ENCODE data around the gene SNORC. TPM values are rescaled to one million over a fixed set of nuclear protein-coding genes. Genes with fewer than 3 reads are reported as not detected.
A peak's percentile ranks its signal among the peaks of the same experiment; 100 is the strongest.

The SNORC gene
- total and polyA plus RNA-seq, 10 of the 15 experiments (the other 5 are each of a cell fraction or from before 2014, with no cell fraction given), result 0.04 to 0.74 (median 0.45) TPM; not detected in 4

DNA sequence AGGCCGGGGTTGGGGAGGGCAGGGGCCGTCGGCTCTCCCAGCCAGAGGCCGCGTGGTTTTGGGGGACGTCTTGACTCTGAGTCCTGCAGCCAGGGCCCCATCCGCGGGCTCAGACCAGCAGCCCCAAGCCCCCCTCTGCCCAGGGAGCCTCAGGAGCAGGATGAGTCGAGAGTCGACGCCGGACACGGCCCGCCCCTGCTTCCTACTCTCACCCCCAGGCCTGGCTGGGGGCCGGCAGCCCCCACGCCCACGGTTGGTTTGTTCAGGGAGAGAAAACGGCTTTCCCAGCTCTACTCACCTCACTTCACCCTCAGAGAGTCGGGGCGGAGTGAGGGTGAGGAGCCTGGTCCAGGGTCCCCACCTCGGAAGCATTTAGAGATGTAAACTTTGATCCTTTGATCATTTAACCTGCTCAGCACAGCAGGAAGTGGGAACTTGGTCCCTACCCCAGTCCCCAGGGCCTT lies 6.9 kb downstream of the SNORC start:
- H2AFZ ChIP-seq (ENCODE audit: control insufficient read depth, low read depth, low read length), result no peak overlapping the region; the same call in 1 of the 2 replicates
- RAD21 ChIA-PET (ENCODE audit: unreplicated experiment), result no interaction called here

More for the DNA sequence above, 6.9 kb downstream of the SNORC start:
- Histone ChIP-seq H3K79me2 (ENCODE audit: control insufficient read depth, insufficient read depth, low read length) (no peaks in the 10 kb centered on the region), H3K36me3 (ENCODE audit: control insufficient read depth in 2 of 2, insufficient read depth in 2 of 2, low read length in 1 of 2) (no peaks in the 10 kb centered on the region; a peak in 1 of 4 replicates), H3K9me3 (replicated peaks; ENCODE audit: control insufficient read depth, insufficient read depth, low read length) (no peaks in the 10 kb centered on the region), H3K4me1 (ENCODE audit: control insufficient read depth, insufficient read depth, low read length) (no peaks in the 10 kb centered on the region), H3K4me3 (peak overlapping the region; percentile 36; the same call in 1 of the 2 replicates), H3K27ac (ENCODE audit: control insufficient read depth, insufficient read depth) (no peak overlapping the region), H3K27me3 (replicated peaks in 1 of 2; ENCODE audit: control insufficient read depth in 2 of 2, insufficient read depth in 2 of 2, low read length in 1 of 2) (no peaks in the 10 kb centered on the region; a peak in 1 of 4 replicates), H3K4me2 (ENCODE audit: control insufficient read depth, insufficient read depth) (peak overlapping the region; percentile 60), H4K20me1 (ENCODE audit: control insufficient read depth, insufficient read depth) (no peaks in the 10 kb centered on the region), H3K9ac (ENCODE audit: control insufficient read depth, insufficient read depth, low read length) (no peak overlapping the region)
- BruUV-seq (replicated peaks), result no TSS peak
- no peak for DNase-seq (ENCODE audit: low read depth, low spot score)
- 25% methylated on average over 21 of the region's 21 CpGs for WGBS (ENCODE audit: insufficient coverage, insufficient replicate concordance, low lambda C conversion rate, missing lambda C conversion rate)
- ChIA-PET POLR2A (no interaction called here), CTCF (interaction anchor here (0.9 to 2.0 kb wide), 2 partner anchors 152 to 177 kb away, joined by 4 read pairs; no protein-coding TSS in a partner anchor), SMC1A (ENCODE audit: uncharacterized antibody, unreplicated experiment) (no interaction called here)
- in situ Hi-C loops (cut with MboI) (no loop called here), intact Hi-C loops (cut with micrococcal nuclease; ENCODE audit: unreplicated experiment) (no loop called here)
- no peak for FAIRE-seq
- no peak for ATAC-seq
- TF ChIP-seq CEBPZ (IDR thresholded peaks at IDR 0.05; ENCODE audit: low read depth, low read length) (no peak), CUX1 (IDR thresholded peaks at IDR 0.05; ENCODE audit: insufficient replicate concordance, low read depth, low read length) (no peak), NFYA (IDR thresholded peaks at IDR 0.05; ENCODE audit: borderline replicate concordance, low read depth, low read length) (no peak), CREB1 (IDR thresholded peaks at IDR 0.05; ENCODE audit: low read depth) (no peak), ZZZ3 (IDR thresholded peaks at IDR 0.05; ENCODE audit: control insufficient read depth, insufficient read length, low read depth) (no peak)
- TF ChIP-seq, protein P1, sequence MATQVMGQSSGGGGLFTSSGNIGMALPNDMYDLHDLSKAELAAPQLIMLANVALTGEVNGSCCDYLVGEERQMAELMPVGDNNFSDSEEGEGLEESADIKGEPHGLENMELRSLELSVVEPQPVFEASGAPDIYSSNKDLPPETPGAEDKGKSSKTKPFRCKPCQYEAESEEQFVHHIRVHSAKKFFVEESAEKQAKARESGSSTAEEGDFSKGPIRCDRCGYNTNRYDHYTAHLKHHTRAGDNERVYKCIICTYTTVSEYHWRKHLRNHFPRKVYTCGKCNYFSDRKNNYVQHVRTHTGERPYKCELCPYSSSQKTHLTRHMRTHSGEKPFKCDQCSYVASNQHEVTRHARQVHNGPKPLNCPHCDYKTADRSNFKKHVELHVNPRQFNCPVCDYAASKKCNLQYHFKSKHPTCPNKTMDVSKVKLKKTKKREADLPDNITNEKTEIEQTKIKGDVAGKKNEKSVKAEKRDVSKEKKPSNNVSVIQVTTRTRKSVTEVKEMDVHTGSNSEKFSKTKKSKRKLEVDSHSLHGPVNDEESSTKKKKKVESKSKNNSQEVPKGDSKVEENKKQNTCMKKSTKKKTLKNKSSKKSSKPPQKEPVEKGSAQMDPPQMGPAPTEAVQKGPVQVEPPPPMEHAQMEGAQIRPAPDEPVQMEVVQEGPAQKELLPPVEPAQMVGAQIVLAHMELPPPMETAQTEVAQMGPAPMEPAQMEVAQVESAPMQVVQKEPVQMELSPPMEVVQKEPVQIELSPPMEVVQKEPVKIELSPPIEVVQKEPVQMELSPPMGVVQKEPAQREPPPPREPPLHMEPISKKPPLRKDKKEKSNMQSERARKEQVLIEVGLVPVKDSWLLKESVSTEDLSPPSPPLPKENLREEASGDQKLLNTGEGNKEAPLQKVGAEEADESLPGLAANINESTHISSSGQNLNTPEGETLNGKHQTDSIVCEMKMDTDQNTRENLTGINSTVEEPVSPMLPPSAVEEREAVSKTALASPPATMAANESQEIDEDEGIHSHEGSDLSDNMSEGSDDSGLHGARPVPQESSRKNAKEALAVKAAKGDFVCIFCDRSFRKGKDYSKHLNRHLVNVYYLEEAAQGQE (IDR thresholded peaks at IDR 0.05; ENCODE audit: low read depth, low read length), result no peak

Data from GM12878 (cell line).